H9 (cell line): ENCODE results near the gene HCFC2. TPM values are rescaled to one million over a fixed set of nuclear protein-coding genes. Genes with fewer than 3 reads are reported as not detected.

ENCODE experiments used
- DNase-seq: peaks from one replicate; pipeline ENCODE4 v3.0.0-alpha.2; 2017
- H2AFZ ChIP-seq: one replicate; pipeline ENCODE4 v1.6.1; 2013; ENCODE audit warnings: mild to moderate bottlenecking, low read length, control low read depth, moderate library complexity
- H2AK5ac ChIP-seq: 2 replicates; pipeline ENCODE4 v1.6.1; 2013; ENCODE audit warnings: low read length, control low read depth, mixed read lengths; ENCODE audit not compliant: insufficient read length
- H2BK120ac ChIP-seq: one replicate; pipeline ENCODE4 v1.6.1; 2013; ENCODE audit warnings: low read depth, mild to moderate bottlenecking, low read length, control low read depth, inconsistent platforms; ENCODE audit not compliant: poor library complexity, severe bottlenecking
- H2BK12ac ChIP-seq: 2 replicates; pipeline ENCODE4 v1.6.1; 2013; ENCODE audit warnings: low read length, control low read depth, mixed read lengths, low read depth; ENCODE audit not compliant: insufficient read length
- H2BK15ac ChIP-seq: 2 replicates; pipeline ENCODE4 v1.6.1; 2013; ENCODE audit warnings: low read depth, low read length, control low read depth
- H2BK20ac ChIP-seq: one replicate; pipeline ENCODE4 v1.6.1; 2013; ENCODE audit warnings: low read depth, mild to moderate bottlenecking, low read length, control low read depth, inconsistent platforms; ENCODE audit not compliant: poor library complexity, severe bottlenecking
- H2BK5ac ChIP-seq: 2 replicates; pipeline ENCODE4 v1.6.1; 2013; ENCODE audit warnings: low read length, control low read depth, mixed read lengths; ENCODE audit not compliant: insufficient read length
- H3K14ac ChIP-seq: 2 replicates; pipeline ENCODE4 v1.6.1; 2013; ENCODE audit warnings: low read length, control low read depth; ENCODE audit not compliant: insufficient read depth
- H3K18ac ChIP-seq: 2 replicates; pipeline ENCODE4 v1.6.1; 2013; ENCODE audit warnings: low read depth, mild to moderate bottlenecking, mixed read lengths, low read length, control low read depth; ENCODE audit not compliant: insufficient read length
- H3K23ac ChIP-seq: 2 replicates; pipeline ENCODE4 v1.6.1; 2013; ENCODE audit warnings: low read length, control low read depth, mixed read lengths, low read depth; ENCODE audit not compliant: insufficient read length
- H3K23me2 ChIP-seq: 2 replicates; pipeline ENCODE4 v1.6.1; 2013; ENCODE audit warnings: low read depth, mild to moderate bottlenecking, mixed read lengths, low read length, control low read depth; ENCODE audit not compliant: insufficient read length, poor library complexity, severe bottlenecking
- H3K27ac ChIP-seq: 2 replicates; pipeline ENCODE4 v1.5.1; 2013; ENCODE audit warnings: low read length, control low read depth, mixed read lengths, low read depth; ENCODE audit not compliant: insufficient read length
- H3K27me3 ChIP-seq: 2 replicates; pipeline ENCODE4 v1.6.1; 2013; ENCODE audit warnings: low read length, control low read depth, inconsistent platforms; ENCODE audit not compliant: insufficient read depth
- H3K4ac ChIP-seq: 2 replicates; pipeline ENCODE4 v1.6.1; 2013; ENCODE audit warnings: low read depth, mild to moderate bottlenecking, control low read depth, inconsistent platforms, low read length, moderate library complexity
- H3K4me1 ChIP-seq: 2 replicates; pipeline ENCODE4 v1.6.1; 2013; ENCODE audit warnings: low read length, control low read depth, inconsistent platforms; ENCODE audit not compliant: insufficient read depth
- H3K4me2 ChIP-seq: 2 replicates; pipeline ENCODE4 v1.6.1; 2013; ENCODE audit warnings: low read length, control low read depth, mixed read lengths; ENCODE audit not compliant: insufficient read length, insufficient read depth
- H3K56ac ChIP-seq: 2 replicates; pipeline ENCODE4 v1.6.1; 2013; ENCODE audit warnings: low read depth, mild to moderate bottlenecking, mixed read lengths, low read length, control low read depth; ENCODE audit not compliant: insufficient read length
- H3K79me1 ChIP-seq: 2 replicates; pipeline ENCODE4 v1.6.1; 2013; ENCODE audit warnings: low read depth, mild to moderate bottlenecking, moderate library complexity, low read length, control low read depth, inconsistent platforms; ENCODE audit not compliant: insufficient read depth, poor library complexity, severe bottlenecking
- H3K79me2 ChIP-seq: 2 replicates; pipeline ENCODE4 v1.6.1; 2013; ENCODE audit warnings: low read length, control low read depth, inconsistent platforms; ENCODE audit not compliant: insufficient read depth
- H3K9ac ChIP-seq: 2 replicates; pipeline ENCODE4 v1.6.1; 2013; ENCODE audit warnings: low read length, control low read depth, mixed read lengths; ENCODE audit not compliant: insufficient read length; ENCODE audit errors: extremely low read depth
- H3K9me3 ChIP-seq: one replicate; pipeline ENCODE4 v1.6.1; 2013; ENCODE audit warnings: low read depth, low read length, inconsistent platforms; ENCODE audit not compliant: control insufficient read depth
- H3T11ph ChIP-seq: one replicate; pipeline ENCODE4 v1.6.1; 2013; ENCODE audit warnings: mild to moderate bottlenecking, low read length, control low read depth, inconsistent platforms
- H4K20me1 ChIP-seq: one replicate; pipeline ENCODE4 v1.6.1; 2013; ENCODE audit not compliant: control insufficient read depth, insufficient read length, insufficient read depth
- H4K5ac ChIP-seq: 2 replicates; pipeline ENCODE4 v1.6.1; 2013; ENCODE audit warnings: low read depth, mild to moderate bottlenecking, mixed read lengths, low read length, control low read depth; ENCODE audit not compliant: insufficient read length
- H4K8ac ChIP-seq: replicated peaks from 2 replicates; pipeline ENCODE4 v1.6.1; 2013; ENCODE audit warnings: low read length, control low read depth, mixed read lengths, low read depth; ENCODE audit not compliant: insufficient read length
- H4K91ac ChIP-seq: 2 replicates; pipeline ENCODE4 v1.6.1; 2013; ENCODE audit warnings: low read depth, mild to moderate bottlenecking, moderate library complexity, mixed read lengths, low read length, control low read depth; ENCODE audit not compliant: insufficient read length
- H3K27ac Mint-ChIP-seq, 3 experiments: 2 replicates in 2 of 3; 3 replicates in 1 of 3; pipeline ENCODE4 v1.8.0; 2020 to 2021; ENCODE audit warnings: mixed read lengths in 3 of 3, mild to moderate bottlenecking in 1 of 3, moderate library complexity in 1 of 3
- H3K27me3 Mint-ChIP-seq: 2 replicates; pipeline ENCODE4 v1.8.0; 2021; ENCODE audit warnings: low read depth, mild to moderate bottlenecking, moderate library complexity, mixed read lengths
- H3K36me3 Mint-ChIP-seq, 3 experiments: 2 replicates in 2 of 3; 3 replicates in 1 of 3; pipeline ENCODE4 v1.8.0; 2020 to 2021; ENCODE audit warnings: low read depth in 3 of 3, mixed read lengths in 3 of 3; ENCODE audit not compliant: insufficient read depth in 1 of 3
- H3K4me1 Mint-ChIP-seq, 2 experiments: 2 replicates each; pipeline ENCODE4 v1.8.0; 2020; ENCODE audit warnings: mixed read lengths in 2 of 2
- H3K4me3 Mint-ChIP-seq, 2 experiments: 2 replicates in 1 of 2; 3 replicates in 1 of 2; pipeline ENCODE4 v1.8.0; 2020 to 2021; ENCODE audit warnings: mild to moderate bottlenecking in 2 of 2, mixed read lengths in 2 of 2, moderate library complexity in 1 of 2
- H3K9me3 Mint-ChIP-seq, 2 experiments: 2 replicates in 1 of 2; 3 replicates in 1 of 2; pipeline ENCODE4 v1.8.0; 2020; ENCODE audit warnings: mild to moderate bottlenecking in 2 of 2, mixed read lengths in 2 of 2, moderate library complexity in 1 of 2
- CTCF ChIP-seq: fragments of 200-600 bp; sonication (generic); conservative IDR thresholded peaks from 3 replicates; pipeline ENCODE4 v1.8.0; 2021; ENCODE audit warnings: antibody characterized with exemption, mild to moderate bottlenecking
- WGBS: extraction: QIAGEN DNeasy Blood & Tissue Kit; methylation state at CpG from one replicate; pipeline ENCODE4 v1.1.7; 2013; ENCODE audit warnings: missing lambda C conversion rate, low lambda C conversion rate, mixed read lengths; ENCODE audit not compliant: insufficient read length; ENCODE audit errors: extremely low coverage; 5-methylcytosine and 5-hydroxymethylcytosine counted together
- total RNA-seq: library from RNA; stranded (reverse); gene quantifications from 2 replicates; pipeline ENCODE4 v1.2.1, GENCODE V29; 2021

The HCFC2 gene
- total RNA-seq, 1 experiment from 2014 or later = 1.9 TPM

- Histone ChIP-seq H3K79me1 (no peaks in the 10 kb centered on the region), H3K9ac (no peak overlapping the region), H3K23ac (no peak overlapping the region), H2BK12ac (no peak overlapping the region), H3K4ac (no peak overlapping the region), H4K20me1 (no peaks in the 10 kb centered on the region), H3K18ac (no peak overlapping the region), H3K79me2 (no peaks in the 10 kb centered on the region), H2AK5ac (no peak overlapping the region), H2BK15ac (no peak overlapping the region), H2BK120ac (no peak overlapping the region), H3K27ac (no peak overlapping the region), H3K4me1 (no peaks in the 10 kb centered on the region; the same call in 1 of the 2 replicates), H4K8ac (no peak overlapping the region), H2AFZ (no peak overlapping the region), H3K23me2 (no peaks in the 10 kb centered on the region), H4K91ac (no peak overlapping the region), H2BK20ac (no peak overlapping the region), H4K5ac (no peak overlapping the region), H3K9me3 (no peaks in the 10 kb centered on the region), H2BK5ac (no peak overlapping the region), H3K4me2 (no peak overlapping the region), H3K14ac (no peak overlapping the region), H3K56ac (no peak overlapping the region), H3K27me3 (no peaks in the 10 kb centered on the region), H3T11ph (no peak overlapping the region)
- no peak for TF ChIP-seq CTCF
- Mint-ChIP-seq H3K27me3 (no peaks in the 10 kb centered on the region), H3K9me3 (no peaks in the 10 kb centered on the region), H3K36me3 (peaks cover 34 to 78% (median 68%) of the 10 kb centered on the region in 3 experiments), H3K27ac (no peak overlapping the region), H3K4me3 (no peak overlapping the region), H3K4me1 (peaks cover 14 to 21% of the 10 kb centered on the region in 2 experiments)
- no peak for DNase-seq
- WGBS = no CpG with 5 or more reads among the region's 9 CpGs
Observed at GRCh38 chr12:104122298-104122697, 58.0 kb downstream of the HCFC2 start.
